Measurements from ENCODE around the gene CRLF2. TPM values are rescaled to one million over a fixed set of nuclear protein-coding genes. Genes with fewer than 3 reads are reported as not detected.
"Not testable (repeated sequence)": the region's sequence is repeated elsewhere in the genome, so short reads cannot be mapped to it uniquely, and the experiment has no call there.

CRLF2 gene
- total RNA-seq, 2 donors from 2014 or later = 1.8 TPM; not detected in 1

- ATAC-seq (ENCODE audit: insufficient number of reproducible peaks, low FRiP score, low read depth) (no peak), DNase-seq (ENCODE audit: low spot score) (no peak)
- Histone ChIP-seq H3K27ac (no peak overlapping the region), H3K36me3 (no peaks in the 10 kb centered on the region), H3K9me3 (no peaks in the 10 kb centered on the region), H3K4me1 (ENCODE audit: control insufficient read depth in 1 of 2, low read depth in 2 of 2) (no peaks in the 10 kb centered on the region), H3K27me3 (replicated peaks; ENCODE audit: insufficient read depth) (no peaks in the 10 kb centered on the region), H3K4me3 (no peak overlapping the region)
- TF ChIP-seq CTCF (IDR thresholded peaks at IDR 0.05) = no peak
Measured at GRCh38 chrX:1162119-1162916, 50.1 kb downstream of the CRLF2 start.

- Histone ChIP-seq H3K9me3 (no peaks in the 10 kb centered on the region), H3K4me1 (ENCODE audit: control insufficient read depth in 1 of 2, low read depth in 2 of 2) (no peaks in the 10 kb centered on the region), H3K27ac (no peak overlapping the region), H3K27me3 (replicated peaks; ENCODE audit: insufficient read depth) (no peaks in the 10 kb centered on the region), H3K36me3 (no peaks in the 10 kb centered on the region), H3K4me3 (no peak overlapping the region)
- DNase-seq (ENCODE audit: low spot score) (no peak), ATAC-seq (ENCODE audit: insufficient number of reproducible peaks, low FRiP score, low read depth) (no peak)
- no peak for TF ChIP-seq CTCF (IDR thresholded peaks at IDR 0.05)
Measured at GRCh38 chrX:1159548-1159947, 52.9 kb downstream of the CRLF2 start.

- H3K9me3 ChIP-seq; H3K36me3 ChIP-seq; H3K4me3 ChIP-seq; H3K27me3 ChIP-seq (replicated peaks; ENCODE audit: insufficient read depth); H3K4me1 ChIP-seq (ENCODE audit: control insufficient read depth in 1 of 2, low read depth in 2 of 2); DNase-seq (ENCODE audit: low spot score); ATAC-seq (ENCODE audit: insufficient number of reproducible peaks, low FRiP score, low read depth); H3K27ac ChIP-seq: not testable (repeated sequence)
Measured at GRCh38 chrX:1156681-1157455, 55.6 kb downstream of the CRLF2 start.

GRCh38 chrX:1153940-1154339 lies 58.5 kb downstream of the CRLF2 start:
- DNase-seq (ENCODE audit: low spot score) = no peak

GRCh38 chrX:1152090-1152489 lies 60.4 kb downstream of the CRLF2 start:
- Histone ChIP-seq H3K9me3 (no peaks in the 10 kb centered on the region), H3K27me3 (replicated peaks; ENCODE audit: insufficient read depth) (no peaks in the 10 kb centered on the region), H3K4me1 (ENCODE audit: control insufficient read depth in 1 of 2, low read depth in 2 of 2) (no peaks in the 10 kb centered on the region), H3K36me3 (no peaks in the 10 kb centered on the region), H3K27ac (no peak overlapping the region), H3K4me3 (no peak overlapping the region)
- TF ChIP-seq CTCF (IDR thresholded peaks at IDR 0.05) = no peak
- no peak for ATAC-seq (ENCODE audit: insufficient number of reproducible peaks, low FRiP score, low read depth)
- no peak for DNase-seq (ENCODE audit: low spot score)

More at GRCh38 chrX:1153940-1154339, 58.5 kb downstream of the CRLF2 start:
- Histone ChIP-seq H3K9me3 (no peaks in the 10 kb centered on the region), H3K4me1 (ENCODE audit: control insufficient read depth in 1 of 2, low read depth in 2 of 2) (no peaks in the 10 kb centered on the region), H3K36me3 (no peaks in the 10 kb centered on the region), H3K4me3 (no peak overlapping the region), H3K27ac (no peak overlapping the region), H3K27me3 (replicated peaks; ENCODE audit: insufficient read depth) (no peaks in the 10 kb centered on the region)
- no peak for ATAC-seq (ENCODE audit: insufficient number of reproducible peaks, low FRiP score, low read depth)
- no peak for TF ChIP-seq CTCF (IDR thresholded peaks at IDR 0.05)

All from thoracic aorta (tissue), 2 donors.